GM19240 (cell line): ENCODE data around the gene SPSB2.
"Not testable (repeated sequence)": the region's sequence is repeated elsewhere in the genome, so short reads cannot be mapped to it uniquely, and the experiment has no call there.

Experiments
- DNase-seq: peaks from one replicate; pipeline ENCODE4 v3.0.0; 2011; ENCODE audit warnings: low spot score; ENCODE audit not compliant: insufficient read length

SPSB2 gene

DNA sequence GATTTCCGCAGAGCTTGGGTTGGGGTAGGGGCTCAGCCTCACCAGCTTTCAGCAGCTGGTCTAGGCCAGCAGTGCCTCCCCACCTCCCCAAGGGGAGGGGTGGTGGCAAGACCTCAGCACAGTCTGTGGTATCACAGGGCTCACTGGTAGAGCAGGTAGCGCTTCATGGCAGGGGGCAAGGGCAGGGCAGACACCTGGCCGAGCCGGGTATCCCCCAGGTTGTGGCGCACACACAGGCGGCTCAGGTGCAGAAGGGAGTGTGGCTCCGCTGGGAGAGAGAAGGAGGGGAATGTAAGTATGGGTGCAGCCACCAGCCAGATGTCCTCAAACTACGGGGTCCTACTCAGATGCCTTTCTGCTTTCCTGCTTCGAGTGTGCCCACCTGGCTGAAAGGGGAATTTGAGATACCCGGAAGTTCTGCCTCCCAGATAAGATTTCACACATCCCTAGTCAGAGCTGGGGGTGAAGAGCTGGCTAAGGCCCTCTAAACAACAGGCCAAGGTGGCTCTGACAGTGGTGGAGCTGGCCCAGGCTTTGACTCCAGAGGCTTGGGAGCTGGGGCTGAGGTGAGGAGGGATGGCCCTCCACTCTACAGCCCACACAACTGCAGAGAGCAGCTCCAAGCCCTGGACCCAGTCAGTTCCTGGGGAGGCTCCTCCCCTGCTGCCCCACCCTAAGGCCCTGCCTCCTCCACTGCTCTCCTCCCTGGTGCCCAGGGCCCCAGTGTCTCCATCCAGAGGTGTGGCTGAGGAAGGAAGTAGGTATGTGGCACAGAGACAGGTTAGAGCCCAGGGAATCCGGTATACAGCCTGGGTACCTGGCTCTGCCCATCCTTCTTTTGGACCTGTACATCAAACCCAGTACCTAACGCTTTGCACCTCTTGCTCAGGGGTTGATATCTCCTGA is 1.8 kb downstream of the SPSB2 start:
- DNase-seq, result no peak

DNA sequence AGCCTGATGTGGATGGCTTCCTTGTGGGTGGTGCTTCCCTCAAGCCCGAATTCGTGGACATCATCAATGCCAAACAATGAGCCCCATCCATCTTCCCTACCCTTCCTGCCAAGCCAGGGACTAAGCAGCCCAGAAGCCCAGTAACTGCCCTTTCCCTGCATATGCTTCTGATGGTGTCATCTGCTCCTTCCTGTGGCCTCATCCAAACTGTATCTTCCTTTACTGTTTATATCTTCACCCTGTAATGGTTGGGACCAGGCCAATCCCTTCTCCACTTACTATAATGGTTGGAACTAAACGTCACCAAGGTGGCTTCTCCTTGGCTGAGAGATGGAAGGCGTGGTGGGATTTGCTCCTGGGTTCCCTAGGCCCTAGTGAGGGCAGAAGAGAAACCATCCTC is 2.8 kb downstream of the SPSB2 start:
- not testable (repeated sequence) for DNase-seq

DNA sequence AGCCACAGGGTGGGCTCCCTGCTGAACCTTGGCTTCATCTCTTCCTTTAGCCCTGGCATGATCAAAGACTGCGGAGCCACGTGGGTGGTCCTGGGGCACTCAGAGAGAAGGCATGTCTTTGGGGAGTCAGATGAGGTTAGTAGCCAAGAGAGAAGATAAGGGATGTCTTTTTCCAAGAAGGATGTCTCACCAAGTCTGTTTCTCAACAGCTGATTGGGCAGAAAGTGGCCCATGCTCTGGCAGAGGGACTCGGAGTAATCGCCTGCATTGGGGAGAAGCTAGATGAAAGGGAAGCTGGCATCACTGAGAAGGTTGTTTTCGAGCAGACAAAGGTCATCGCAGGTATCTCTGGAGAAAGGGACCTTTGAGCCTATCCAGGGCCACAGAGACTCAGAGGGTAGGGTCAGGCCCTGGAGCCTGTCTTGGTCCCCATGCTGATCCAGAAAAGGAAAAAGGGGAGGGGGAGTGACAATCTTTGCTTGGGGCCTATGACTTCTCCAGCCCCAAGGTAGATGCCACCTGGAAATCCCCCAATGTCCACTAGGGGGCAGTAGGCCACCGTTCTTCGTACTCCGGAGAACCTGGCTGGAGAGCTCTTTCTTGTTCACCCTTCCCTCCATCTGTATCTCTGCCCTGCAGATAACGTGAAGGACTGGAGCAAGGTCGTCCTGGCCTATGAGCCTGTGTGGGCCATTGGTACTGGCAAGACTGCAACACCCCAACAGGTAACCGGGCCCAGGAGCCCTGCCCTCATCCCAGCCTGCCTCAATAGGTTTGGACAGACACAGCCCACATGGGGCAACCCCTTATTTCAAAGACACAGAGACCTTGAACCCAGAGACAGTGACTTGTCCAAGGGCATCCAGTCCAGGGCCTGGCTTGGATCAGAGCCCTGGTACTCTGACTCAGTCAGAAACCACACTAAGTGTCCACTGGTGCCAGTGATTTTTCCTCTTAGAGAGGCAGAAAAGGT is 3.8 kb downstream of the SPSB2 start:
- DNase-seq, result peak; percentile 67

DNA sequence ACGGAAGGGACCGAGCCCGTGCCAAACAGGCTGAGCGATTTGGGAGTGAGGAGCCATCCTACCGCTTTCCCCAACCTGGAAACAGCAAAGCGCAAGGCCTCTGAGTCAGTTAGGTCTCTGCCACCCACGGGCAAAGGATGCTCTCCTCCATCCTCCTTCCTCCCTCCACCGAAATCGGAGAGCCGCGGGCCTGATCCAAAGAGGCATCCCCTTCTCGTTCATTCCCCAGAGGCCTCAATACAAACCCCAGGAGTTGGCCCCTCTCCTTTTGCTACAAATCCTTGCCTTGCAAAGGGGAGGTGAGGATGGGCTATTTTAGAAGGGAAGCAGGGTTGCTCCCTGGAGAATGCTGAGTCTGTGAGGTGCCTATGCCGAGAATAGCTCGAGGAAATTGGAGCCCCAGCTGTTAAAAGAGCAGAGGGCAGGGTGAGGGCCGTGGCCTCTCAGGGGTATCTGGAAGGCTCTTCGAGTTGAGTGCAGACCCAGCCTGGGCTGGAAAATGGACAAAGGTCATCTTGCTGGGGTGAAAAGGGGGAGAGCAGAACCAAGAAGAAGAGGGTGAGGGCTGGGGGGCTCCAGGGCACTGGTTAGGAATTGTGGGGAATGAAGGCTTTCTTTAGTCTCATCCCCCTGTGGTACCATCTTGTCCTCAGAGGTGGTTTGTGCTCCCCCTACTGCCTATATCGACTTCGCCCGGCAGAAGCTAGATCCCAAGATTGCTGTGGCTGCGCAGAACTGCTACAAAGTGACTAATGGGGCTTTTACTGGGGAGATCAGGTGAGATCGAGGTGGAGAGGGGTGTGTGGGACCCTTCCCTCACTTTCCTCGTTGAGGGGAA is 4.7 kb downstream of the SPSB2 start:
- no peak for DNase-seq

DNA sequence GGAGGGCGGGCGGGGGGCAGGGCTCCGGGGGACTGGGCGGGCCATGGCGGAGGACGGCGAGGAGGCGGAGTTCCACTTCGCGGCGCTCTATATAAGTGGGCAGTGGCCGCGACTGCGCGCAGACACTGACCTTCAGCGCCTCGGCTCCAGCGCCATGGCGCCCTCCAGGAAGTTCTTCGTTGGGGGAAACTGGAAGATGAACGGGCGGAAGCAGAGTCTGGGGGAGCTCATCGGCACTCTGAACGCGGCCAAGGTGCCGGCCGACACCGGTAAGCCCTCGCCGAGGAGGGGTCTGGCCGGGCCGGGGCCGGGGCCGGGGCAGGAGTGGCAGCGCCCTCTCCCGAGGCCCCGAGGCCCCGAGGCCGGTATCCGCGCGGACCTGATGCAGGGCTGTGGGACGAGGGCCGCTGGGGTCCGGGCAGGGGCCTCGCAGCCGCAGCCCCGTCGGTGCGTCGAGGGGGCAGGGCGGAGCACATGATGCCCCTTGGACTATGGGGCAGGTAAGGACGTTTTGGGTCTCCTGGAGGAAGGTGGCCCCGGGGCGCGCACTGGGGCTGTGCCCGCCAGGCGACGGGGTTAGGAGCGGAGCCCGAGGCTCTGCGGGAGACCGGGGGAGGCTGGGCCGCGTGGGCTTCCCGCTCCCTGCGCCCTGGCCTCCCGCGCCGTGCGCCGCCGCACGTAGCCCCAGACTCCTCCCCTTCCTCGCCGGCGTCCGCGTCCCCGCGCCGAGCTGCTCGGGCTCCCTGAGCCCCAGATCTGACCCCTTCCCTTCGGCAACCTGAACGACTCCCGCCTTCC is 5.5 kb downstream of the SPSB2 start, which contains the start of gene TPI1:
Gene TPI1 (plus strand): TSS at position 119 of the 798 bp plus-strand sequence. CDS start 36 bp downstream, at position 155.
- DNase-seq, result peak; percentile 76

DNA sequence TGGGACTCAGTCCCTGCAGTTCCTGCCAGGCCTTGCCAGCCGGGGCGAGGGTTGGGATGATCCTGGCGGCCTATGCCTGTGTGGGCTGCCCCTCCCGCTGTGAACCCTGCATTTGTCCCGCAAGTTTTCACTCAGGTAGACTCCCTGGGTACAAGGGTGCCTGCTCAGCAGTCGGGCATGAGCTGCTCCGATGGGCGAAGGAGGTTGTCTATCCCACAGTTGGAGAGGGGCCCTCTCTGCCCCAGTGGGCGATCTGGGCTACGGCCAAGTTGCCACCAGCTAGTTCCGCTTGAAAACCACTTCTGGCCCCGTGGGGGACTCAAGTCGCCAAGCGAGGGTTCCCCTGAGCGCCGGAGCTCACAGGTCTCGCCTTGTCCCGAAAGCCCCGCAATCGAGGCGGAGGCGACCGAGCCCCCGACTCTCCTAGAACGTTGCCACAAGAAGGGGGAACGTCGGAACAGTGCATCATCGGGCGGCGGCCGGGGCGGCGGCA is 6.1 kb downstream of the SPSB2 start:
- DNase-seq, result no peak

DNA sequence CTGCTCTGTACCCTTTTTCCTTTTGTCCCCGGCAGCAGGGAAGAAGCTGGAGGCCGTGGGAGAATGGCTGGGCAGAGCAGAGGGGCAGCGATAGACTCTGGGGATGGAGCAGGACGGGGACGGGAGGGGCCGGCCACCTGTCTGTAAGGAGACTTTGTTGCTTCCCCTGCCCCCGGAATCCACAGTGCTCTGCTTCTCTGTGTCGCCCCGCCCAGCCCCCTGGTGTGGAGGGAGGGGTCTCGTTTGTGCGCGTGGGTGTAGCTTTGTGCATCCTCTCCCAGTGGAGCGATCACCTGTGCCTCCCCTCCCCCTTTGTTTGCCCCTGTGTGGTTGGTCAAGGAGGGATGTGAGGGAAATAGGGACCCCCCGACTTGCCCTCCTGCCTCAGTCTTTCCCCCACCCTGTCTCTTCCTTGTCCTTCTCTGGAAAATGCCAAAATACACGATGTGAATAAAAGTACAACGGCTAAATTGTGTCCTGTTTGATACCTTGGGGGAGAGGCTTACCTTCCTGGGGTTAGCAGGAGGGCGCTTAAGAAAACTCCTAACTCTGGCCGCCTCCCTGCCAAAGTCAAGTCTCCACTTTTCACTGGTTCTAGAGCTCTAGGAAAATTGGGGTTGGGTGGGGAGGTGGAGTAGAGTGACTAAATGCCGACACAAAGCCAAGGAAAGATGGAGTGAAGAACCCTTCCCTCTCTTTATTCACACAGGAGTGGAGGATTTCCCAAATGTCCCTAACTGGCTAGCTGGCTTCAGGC is 6.8 kb downstream of the SPSB2 start:
- no peak for DNase-seq

DNA sequence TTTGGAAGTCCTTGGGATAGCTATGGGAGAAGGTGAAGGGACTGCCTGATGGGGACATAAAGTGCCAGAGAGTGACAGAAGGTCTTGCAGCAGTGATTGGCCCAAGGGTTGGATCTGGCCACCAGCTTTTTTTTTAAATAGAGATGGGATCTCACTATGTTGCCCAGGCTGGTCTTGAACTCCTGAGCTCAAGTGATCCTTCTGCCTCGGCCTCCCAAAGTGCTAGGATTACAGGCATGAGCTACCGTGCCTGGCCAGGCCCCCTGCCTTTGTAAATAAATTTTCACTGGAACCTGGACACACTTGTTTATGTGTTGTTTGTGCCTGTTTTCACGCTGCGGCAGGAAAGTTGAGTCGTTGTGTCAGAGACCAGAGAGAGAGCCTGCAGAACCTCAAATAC is 7.8 kb downstream of the SPSB2 start:
- not testable (repeated sequence) for DNase-seq

DNA sequence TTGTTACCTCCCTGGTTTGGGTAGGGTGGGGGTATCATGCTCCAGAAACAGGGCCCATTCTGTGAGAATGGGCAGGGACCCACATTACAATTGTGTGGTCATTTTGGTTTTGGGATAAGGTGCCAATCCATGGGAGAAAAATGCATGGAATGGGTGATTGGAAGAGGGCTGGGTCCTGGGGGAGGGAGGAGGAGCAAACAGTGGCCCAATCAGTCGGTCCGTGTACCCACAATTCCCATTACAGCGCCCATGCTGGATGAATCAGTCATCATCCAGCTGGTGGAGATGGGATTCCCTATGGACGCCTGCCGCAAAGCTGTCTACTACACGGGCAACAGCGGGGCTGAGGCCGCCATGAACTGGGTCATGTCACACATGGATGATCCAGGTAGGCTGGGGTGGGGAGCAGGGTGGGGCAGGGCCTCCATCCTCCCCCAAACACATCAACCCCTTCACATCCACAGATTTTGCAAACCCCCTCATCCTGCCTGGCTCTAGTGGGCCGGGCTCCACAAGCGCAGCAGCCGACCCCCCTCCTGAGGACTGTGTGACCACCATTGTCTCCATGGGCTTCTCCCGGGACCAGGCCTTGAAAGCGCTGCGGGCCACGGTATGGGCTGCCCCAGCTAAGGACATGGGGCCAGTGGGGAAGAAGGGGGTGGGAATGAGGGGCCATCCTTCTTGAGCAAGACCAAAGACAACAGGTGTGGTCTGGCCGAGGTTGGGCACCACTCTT is 9.3 kb downstream of the SPSB2 start:
- DNase-seq, result no peak

DNA sequence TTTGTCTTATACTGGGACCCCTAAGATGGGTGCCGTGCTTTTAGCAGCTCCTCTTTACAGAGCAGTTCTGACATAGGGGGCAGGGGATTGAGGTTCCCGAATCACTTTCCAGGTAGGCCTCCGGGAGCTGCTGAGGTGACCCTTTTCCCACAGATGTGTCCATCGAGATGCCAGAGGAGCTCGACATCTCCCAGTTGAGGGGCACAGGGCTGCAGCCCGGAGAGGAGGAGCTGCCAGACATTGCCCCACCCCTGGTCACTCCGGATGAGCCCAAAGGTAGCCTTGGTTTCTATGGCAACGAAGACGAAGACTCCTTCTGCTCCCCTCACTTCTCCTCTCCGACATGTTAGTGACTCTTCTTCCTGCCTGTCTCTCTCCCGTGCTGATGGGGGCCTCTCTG is 10.1 kb downstream of the SPSB2 start:
- DNase-seq, result no peak

DNA sequence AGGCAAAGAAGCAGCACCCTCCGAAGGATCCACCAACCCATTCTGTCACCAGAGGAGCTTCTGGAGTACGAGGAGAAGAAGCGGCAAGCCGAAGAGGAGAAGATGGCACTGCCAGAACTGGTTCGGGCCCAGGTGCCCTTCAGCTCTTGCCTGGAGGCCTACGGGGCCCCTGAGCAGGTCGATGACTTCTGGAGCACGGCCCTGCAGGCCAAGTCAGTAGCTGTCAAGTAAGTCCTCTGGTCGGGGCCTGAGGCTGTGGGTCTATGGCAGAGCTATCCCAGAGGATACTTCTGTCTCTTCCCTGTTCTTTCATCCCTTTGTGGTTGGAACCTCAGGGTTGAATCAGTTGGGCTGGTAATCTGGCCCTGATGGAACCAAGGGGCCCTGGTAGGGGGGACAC is 11.7 kb downstream of the SPSB2 start:
- DNase-seq, result no peak

DNA sequence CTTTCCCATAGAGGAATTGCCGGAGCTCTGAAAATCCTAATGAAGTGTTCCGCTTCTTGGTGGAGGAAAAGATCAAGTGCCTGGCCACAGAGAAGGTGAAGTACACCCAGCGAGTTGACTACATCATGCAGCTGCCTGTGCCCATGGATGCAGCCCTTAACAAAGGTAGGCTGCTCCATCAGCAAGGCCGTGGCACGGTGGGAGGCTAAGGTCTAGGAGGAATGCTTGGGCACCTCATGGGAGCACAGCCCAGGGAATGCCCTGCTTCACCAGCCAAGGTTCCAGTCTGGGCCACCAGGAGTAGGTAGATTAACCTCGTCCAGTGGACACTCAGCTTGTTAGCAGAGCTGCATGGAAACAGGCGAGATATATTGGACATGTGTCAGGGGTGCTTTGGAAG is 12.2 kb downstream of the SPSB2 start:
- no peak for DNase-seq

DNA sequence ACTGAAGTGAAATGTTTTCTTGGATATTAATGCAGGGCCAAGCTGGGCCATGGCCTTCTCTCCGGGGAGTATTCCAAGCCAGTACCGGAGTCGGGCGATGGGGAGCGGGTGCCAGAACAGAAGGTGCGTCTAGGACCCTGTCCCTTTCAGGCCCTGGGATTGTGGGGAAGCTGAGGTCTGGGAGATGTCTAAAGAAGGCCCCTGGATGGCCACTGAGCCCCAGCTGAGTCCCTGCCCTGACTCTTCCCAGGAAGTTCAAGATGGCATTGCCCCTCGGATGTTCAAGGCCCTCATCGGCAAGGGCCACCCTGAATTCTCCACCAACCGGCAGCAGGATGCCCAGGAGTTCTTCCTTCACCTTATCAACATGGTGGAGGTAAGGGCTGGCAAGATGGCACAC is 13.0 kb downstream of the SPSB2 start:
- no peak for DNase-seq

DNA sequence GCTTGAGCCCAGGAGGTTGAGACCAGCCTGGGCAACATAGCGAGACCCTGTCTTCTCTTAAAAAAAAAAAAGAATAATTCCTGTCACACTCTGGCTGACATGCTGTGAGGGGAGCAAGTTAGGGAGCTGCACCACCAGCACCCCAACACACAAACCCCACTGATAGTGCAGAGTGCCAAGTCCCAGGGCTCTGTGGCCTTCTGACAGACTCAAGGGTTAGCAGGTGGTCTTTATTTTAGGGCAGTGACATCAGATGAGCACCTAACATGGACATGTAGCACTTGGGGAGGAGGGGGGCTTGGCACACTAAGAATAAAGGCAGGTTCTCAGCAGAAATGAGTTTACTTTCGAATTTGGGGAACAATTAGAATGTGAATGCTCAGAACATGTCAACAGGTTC is 14.3 kb downstream of the SPSB2 start:
- no peak for DNase-seq

DNA sequence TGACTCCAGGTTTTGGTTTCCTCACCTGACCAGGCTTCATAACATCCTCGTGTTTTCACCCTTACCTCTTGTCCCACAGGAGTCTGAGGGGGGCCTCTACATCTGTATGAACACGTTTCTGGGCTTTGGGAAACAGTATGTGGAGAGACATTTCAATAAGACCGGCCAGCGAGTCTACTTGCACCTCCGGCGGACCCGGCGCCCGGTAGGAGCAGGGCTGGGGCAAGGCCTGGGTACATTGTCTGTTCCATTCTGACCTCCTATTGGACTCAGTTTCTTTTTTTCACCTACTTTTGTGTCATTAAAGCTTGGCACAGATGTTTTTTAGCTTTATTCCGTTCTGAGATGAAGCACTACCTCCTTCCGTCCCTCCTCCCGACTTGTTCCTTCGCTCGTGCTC is 17.8 kb downstream of the SPSB2 start:
- DNase-seq, result no peak

DNA sequence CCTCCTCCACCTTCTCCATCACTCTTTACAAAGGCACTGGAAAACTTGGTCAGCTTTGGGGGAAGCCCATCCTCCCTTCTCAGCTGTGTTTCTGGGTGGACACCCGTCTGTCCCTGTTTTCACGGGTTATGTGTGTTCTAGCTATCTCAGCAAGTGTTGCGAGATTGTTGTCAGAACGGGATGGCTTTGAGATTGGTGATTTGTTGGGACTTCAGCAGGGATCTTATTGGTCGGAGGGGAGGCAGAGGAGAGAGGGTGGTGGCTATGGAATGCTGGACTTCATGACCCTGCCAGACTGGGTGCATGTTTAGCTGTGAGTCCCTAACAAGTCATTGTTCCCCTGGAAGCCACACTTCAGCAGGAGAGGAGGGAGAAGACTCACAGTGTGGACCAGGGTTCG is 19.1 kb downstream of the SPSB2 start:
- DNase-seq, result no peak

DNA sequence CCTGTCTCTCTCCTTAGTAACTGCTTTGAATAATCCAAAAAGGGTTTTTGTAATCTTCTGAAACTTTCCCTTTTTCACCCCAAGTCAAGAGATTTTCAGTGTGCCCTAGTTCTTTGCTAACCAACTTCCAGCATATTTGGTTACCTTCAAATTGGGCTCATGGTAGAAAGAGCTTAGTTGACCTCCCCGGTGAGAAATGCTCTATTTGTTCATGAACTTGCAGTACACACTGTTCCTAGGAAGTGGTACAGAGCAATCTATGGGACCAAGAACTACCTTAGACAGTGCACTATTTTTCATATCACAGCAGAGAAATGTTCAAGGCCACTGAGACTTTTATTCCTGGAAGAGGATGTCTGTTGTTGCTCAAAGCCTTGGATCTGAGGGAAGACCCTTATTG is 19.5 kb downstream of the SPSB2 start:
- DNase-seq, result no peak

DNA sequence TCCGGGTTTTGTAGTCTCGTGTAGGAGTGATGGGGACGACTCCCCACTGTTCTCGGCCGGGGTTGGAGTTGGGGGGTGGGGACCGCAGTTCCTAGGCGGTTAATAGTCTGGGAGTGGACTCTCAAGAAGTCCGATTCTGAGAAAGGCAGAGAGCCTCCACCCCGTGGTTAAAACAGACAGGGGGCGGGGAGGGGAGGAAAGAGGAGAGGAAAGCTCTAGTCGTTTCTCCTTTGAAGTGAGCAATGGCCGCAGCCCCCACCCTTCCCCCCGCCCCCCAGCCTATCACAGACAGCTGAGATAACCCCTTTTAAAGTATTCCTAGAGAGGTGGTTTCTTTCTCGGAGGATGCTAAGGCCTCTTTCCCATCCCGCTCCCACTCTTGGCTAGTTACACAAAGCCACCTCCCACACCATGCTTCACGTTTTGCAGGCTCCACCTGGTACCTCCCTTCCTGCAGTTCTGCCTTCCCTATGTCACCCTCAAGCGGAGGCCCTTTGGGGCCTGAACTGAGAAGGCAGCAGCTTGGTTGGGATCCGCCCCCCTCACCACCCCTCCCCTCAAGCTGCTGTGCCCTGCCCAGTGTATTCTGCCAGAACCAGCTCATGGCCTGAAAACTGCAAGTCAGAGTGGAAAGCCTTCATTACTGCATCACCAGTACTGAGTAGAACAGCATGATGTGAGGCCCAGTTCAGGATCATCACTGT is 20.3 kb downstream of the SPSB2 start:
- no peak for DNase-seq
